GM08714 (cell line): ENCODE data around the gene MAP2K2.

ENCODE experiments used
- H3K4me3 ChIP-seq: fragments of 200-500 bp; sonication (Bioruptor generic); 2 replicates; pipeline ENCODE4 v1.5.1; 2014; ENCODE audit warnings: mild to moderate bottlenecking, low read length, inconsistent platforms
- ZNF274 ChIP-seq: IDR thresholded peaks from 2 replicates; pipeline ENCODE4 v1.6.1; 2012; ENCODE audit warnings: mild to moderate bottlenecking, low read depth, low read length

MAP2K2 gene

DNA sequence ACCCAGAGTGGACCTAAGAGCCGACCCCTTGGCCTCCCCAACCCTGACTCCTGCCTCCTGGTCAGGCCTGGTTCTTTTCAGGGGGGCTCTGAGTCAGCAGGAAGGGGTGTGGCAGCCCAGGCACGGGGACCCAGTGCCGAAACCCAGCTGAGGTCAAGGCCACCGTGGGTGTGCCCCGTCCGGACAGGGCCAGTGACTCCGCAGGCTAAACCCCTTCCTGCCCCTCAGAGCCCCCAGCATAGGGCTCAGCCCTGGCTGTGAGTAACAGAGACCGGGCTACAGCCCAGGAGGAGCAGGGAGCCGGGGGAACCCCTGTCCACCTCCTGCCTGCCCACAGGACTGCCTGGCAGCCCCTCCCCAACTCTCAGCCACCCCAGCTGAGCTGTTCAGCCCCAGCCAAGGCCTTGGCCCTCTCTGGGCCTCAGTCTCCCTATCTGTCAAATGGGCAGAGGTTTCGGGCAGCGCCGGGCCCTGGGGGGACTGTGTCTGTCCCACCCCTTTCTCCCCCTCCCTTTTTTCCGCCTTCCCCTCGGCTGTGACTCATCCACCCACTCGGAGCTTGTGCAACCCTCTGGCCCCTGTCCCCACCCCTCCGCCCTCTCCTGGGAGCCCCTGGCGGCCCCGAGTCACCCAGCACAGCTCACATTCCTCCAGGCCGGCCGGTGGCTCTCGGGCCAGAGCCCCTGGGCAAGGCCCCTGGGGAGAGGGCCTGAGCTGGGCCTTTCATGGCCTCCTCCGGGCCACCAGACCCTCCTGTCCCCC is 65.8 kb downstream of the MAP2K2 start:
- TF ChIP-seq ZNF274, result no peak
- H3K4me3 ChIP-seq, result no peak overlapping the region

GRCh38 chr19:4055209-4055552 is 68.7 kb downstream of the MAP2K2 start:
- no peak overlapping the region for H3K4me3 ChIP-seq

GRCh38 chr19:4054441-4055208 is 69.3 kb downstream of the MAP2K2 start:
- no peak for TF ChIP-seq ZNF274
- H3K4me3 ChIP-seq, result no peak overlapping the region

More at GRCh38 chr19:4055209-4055552, 68.7 kb downstream of the MAP2K2 start:
- TF ChIP-seq ZNF274, result no peak

GRCh38 chr19:4053423-4054324 is 70.2 kb downstream of the MAP2K2 start:
- H3K4me3 ChIP-seq, result no peak overlapping the region
- no peak for TF ChIP-seq ZNF274

- no peak overlapping the region for H3K4me3 ChIP-seq
Observed at GRCh38 chr19:4052993-4053422, 70.9 kb downstream of the MAP2K2 start.

DNA sequence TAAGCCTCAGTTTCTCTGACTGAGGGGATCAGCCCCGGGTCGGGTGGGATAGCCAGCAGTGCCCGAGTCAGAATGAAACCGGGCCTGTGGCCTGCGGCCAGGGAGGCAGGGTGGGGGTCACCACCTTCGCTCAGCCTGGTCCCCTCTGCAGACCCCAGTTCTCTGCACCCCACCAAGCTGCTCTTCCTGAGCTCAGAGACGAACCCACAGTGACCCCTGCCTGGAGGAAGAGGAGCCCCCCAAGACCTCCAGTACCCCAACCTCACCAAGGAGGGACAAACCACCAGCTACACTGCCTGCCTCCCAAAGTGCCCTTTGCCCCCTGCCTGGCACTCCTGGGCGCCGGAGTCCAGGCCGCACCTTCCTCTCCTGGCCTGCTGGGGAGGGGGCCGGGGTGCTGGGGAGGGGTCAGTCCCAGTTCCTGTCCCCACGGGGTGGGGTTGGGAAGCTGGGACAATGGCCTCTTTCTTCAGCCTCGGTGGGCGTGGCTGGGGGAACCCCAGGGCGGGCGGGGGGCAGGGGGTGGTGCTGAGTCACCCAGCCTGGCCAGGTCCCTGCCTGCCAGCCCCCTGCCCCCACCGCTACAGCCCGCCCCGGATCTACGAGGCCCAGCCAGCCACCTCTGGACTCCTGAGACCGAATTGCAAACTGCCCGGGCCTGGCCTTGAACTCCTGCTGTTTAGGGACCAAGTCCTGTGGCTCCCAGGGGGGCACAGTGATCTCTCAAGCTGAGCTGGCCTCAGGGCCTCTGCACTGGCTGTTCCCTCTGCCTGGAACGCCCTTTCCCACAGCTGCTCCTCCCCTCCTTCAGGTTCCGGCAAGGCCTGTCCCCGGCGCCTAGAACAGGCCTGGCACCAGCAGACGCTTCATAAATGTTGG is 71.6 kb downstream of the MAP2K2 start:
- H3K4me3 ChIP-seq, result no peak overlapping the region
- no peak for TF ChIP-seq ZNF274

More at GRCh38 chr19:4052993-4053422, 70.9 kb downstream of the MAP2K2 start:
- no peak for TF ChIP-seq ZNF274

DNA sequence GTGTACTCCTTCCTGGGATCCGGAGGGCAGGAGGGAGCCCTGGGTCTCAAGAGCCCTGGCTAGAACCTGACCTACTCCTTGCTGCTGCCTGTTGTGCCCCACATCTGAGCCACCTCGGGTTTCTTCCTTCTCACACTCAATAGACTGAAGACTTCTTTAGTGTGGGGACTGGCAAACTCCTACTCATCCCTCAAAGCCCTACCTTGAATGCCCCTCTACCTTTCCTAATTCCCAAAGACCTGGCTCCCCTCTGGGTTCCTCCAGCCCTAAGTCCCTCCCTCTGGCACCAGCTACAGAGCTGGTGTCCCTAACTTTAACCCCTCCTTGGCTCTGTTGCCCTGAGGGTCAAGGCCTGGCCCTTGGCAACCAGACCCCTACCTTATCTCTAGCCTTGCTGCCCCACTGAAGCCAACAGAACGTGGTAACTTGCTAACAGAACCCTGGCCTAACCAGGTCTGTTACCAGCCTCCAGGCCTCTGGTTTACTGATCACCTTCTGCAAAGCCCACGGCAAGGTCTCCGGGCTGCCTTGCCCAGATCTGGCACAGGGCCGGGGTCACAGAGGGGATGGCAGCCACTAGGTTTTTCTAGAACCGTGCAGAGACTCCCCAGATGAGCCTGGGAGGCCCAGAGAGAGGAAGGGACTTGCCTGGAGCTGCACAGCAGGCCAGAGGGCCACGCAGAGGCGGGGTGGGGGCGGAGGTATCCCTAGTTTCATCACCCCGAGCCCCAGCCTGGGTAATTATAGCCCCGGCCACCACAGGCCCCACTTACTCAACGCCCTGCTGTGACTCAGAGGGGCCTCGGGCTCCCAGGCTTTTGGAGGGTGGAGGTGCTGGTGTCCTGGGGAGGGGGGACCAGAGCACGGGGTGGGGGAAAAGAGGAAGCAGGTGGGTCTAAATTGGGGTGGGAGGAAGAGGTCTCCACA is 72.5 kb downstream of the MAP2K2 start:
- no peak overlapping the region for H3K4me3 ChIP-seq
- no peak for TF ChIP-seq ZNF274

GRCh38 chr19:4049432-4049831 is 74.5 kb downstream of the MAP2K2 start:
- H3K4me3 ChIP-seq, result no peak overlapping the region
- TF ChIP-seq ZNF274, result no peak

GRCh38 chr19:4046946-4047683 is 76.8 kb downstream of the MAP2K2 start:
- TF ChIP-seq ZNF274, result no peak
- H3K4me3 ChIP-seq, result no peak overlapping the region

DNA sequence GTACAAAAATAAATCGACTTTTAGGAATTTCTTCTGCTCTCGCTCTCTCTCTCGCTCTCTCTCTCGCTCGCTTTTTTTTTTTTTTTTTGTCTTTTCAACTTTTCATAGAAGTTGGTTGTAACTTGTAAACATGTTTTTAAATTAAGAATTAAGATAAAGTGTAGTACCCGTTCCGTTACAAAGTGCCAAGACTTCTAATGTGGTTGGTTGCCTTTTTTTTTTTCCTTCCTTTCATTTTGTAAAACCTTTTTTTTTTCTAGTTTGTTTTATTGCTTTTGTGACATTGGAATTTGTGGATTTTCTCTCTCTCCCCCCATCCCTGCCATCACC is 77.6 kb downstream of the MAP2K2 start:
- TF ChIP-seq ZNF274, result no peak
- no peak overlapping the region for H3K4me3 ChIP-seq

DNA sequence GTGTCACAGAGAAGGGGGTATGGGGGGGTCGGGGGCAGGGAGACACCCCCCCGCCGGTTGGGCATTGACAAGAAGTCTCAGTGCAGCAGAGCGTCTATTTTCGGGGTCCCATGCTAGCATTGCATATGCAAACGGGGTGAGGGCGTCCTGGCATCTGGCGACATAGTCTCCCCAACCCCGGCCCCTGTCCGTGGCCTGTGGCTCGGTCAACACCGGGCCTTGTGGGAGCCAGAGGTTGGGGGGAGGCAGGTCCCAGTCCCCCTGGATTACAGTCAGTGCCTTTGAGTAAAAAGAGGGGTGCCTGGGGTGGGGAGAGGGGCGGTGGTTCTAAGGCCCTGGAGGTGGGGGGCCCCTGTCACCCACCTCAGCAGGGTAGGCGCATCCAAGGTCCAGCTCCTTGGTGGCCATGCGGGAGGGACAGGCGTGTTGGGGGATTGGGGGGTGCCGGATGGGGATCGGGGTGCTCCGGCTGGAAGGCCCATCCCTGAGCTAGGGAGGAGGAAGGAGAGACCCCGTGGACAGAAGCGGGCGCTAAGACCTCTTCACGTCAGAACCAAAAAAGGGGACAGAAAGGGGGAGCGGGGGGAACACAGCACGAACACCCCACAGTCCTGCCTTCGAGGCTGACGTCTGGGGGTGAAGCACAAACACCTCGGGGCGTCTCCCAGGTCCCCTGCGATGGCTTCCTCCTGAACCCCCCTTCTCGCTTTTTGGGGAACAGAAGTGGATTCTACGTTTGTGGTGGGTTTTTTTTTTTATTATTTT is 78.1 kb downstream of the MAP2K2 start:
- TF ChIP-seq ZNF274, result no peak
- no peak overlapping the region for H3K4me3 ChIP-seq
